Measurements from ENCODE around the gene ZNF692. TPM values are rescaled to one million over a fixed set of nuclear protein-coding genes. Genes with fewer than 3 reads are reported as not detected.

The ZNF692 gene
- total and polyA plus RNA-seq, 2 of the 13 experiments (the other 11 are each of a cell fraction or from before 2014, with no cell fraction given) = 27.3 to 45.8 TPM

- TF ChIP-seq ZNF703 (CRISPR knock-in tag; IDR thresholded peaks at IDR 0.05; ENCODE audit: borderline replicate concordance) (0 out of 2 replicates have a peak, but pooled peaks have one; percentile 3), ZNF775 (CRISPR knock-in tag; IDR thresholded peaks at IDR 0.05; ENCODE audit: borderline replicate concordance) (0 out of 2 replicates have a peak, but pooled peaks have one; percentile 43), ZNF337 (CRISPR knock-in tag; IDR thresholded peaks at IDR 0.05; ENCODE audit: borderline replicate concordance, low read depth) (peak; percentile 57; the same call in 1 of the 2 replicates), SSRP1 (CRISPR knock-in tag; IDR thresholded peaks at IDR 0.05) (0 out of 2 replicates have a peak, but pooled peaks have one; percentile 23), ZNF768 (CRISPR knock-in tag; IDR thresholded peaks at IDR 0.05) (0 out of 2 replicates have a peak, but pooled peaks have one; percentile 17), TBX3 (IDR thresholded peaks at IDR 0.05; ENCODE audit: borderline replicate concordance) (no peak), REPIN1 (CRISPR knock-in tag; IDR thresholded peaks at IDR 0.05; ENCODE audit: borderline replicate concordance, low read depth) (0 out of 2 replicates have a peak, but pooled peaks have one; percentile 47), DMAP1 (CRISPR knock-in tag; IDR thresholded peaks at IDR 0.05) (peak; percentile 75; the same call in 1 of the 2 replicates), ZNF670 (CRISPR knock-in tag; IDR thresholded peaks at IDR 0.05; ENCODE audit: borderline replicate concordance) (peak; percentile 11), BRF2 (CRISPR knock-in tag; IDR thresholded peaks at IDR 0.05) (peak; percentile 19; the same call in 1 of the 2 replicates), ZNF317 (CRISPR knock-in tag; IDR thresholded peaks at IDR 0.05) (0 out of 2 replicates have a peak, but pooled peaks have one; percentile 17), ZBTB10 (CRISPR knock-in tag; IDR thresholded peaks at IDR 0.05; ENCODE audit: borderline replicate concordance) (0 out of 2 replicates have a peak, but pooled peaks have one; percentile 32), ZNF770 (CRISPR knock-in tag; IDR thresholded peaks at IDR 0.05) (0 out of 2 replicates have a peak, but pooled peaks have one; percentile 4), ARID3A (IDR thresholded peaks at IDR 0.05; ENCODE audit: low read depth, low read length) (no peak), ZBTB34 (CRISPR knock-in tag; IDR thresholded peaks at IDR 0.05) (no peak), KAT8 (CRISPR knock-in tag; IDR thresholded peaks at IDR 0.05) (no peak), RFX5 (IDR thresholded peaks at IDR 0.05; ENCODE audit: low read depth, low read length) (no peak), KDM5B (CRISPR knock-in tag; IDR thresholded peaks at IDR 0.05; ENCODE audit: borderline replicate concordance) (peak; percentile 40; the same call in 1 of the 2 replicates)
Measured at GRCh38 chr1:248858096-248858890, 592 bp downstream of the ZNF692 start (continued).

All from HepG2 (cell line).